GM12864 (cell line): Measurements from ENCODE around the gene QSOX1.

Experiments
- DNase-seq: peaks from one replicate; pipeline ENCODE4 v3.0.0-alpha.2; 2011; ENCODE audit warnings: low read depth
- H3K4me3 ChIP-seq: 2 replicates; pipeline ENCODE4 v1.5.1; 2011; ENCODE audit warnings: mild to moderate bottlenecking, low read depth, low read length, control low read depth
- TF ChIP-seq, protein P1 (sequence below): IDR thresholded peaks from 2 replicates; pipeline ENCODE4 v1.5.1; 2011; ENCODE audit warnings: low read depth, mild to moderate bottlenecking, moderate library complexity, low read length, control low read depth, inconsistent platforms; ENCODE audit errors: missing control alignments

QSOX1 gene

DNA sequence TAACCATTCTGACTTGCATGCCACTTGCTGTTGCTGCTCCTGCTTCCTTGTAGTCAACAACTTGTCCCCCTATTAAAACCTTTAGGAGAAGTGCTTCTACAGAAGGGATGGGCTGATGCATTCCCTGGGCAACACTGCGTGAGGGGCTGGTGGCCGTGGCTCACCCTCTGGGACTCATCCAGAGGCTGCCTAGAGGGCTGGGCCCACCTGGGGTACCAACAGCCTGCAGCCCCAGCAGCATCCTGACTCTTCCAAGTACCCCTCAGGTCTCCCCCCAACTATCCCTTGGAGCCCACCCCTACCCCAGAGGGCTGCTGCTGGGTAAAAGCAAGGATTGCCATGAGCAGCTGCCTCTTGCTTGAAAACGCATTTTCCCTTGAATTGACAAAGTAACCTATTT, 40.7 kb downstream of the QSOX1 start:
- DNase-seq, result no peak
- TF ChIP-seq, protein P1, sequence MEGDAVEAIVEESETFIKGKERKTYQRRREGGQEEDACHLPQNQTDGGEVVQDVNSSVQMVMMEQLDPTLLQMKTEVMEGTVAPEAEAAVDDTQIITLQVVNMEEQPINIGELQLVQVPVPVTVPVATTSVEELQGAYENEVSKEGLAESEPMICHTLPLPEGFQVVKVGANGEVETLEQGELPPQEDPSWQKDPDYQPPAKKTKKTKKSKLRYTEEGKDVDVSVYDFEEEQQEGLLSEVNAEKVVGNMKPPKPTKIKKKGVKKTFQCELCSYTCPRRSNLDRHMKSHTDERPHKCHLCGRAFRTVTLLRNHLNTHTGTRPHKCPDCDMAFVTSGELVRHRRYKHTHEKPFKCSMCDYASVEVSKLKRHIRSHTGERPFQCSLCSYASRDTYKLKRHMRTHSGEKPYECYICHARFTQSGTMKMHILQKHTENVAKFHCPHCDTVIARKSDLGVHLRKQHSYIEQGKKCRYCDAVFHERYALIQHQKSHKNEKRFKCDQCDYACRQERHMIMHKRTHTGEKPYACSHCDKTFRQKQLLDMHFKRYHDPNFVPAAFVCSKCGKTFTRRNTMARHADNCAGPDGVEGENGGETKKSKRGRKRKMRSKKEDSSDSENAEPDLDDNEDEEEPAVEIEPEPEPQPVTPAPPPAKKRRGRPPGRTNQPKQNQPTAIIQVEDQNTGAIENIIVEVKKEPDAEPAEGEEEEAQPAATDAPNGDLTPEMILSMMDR, result no peak
- no peak overlapping the region for H3K4me3 ChIP-seq

DNA sequence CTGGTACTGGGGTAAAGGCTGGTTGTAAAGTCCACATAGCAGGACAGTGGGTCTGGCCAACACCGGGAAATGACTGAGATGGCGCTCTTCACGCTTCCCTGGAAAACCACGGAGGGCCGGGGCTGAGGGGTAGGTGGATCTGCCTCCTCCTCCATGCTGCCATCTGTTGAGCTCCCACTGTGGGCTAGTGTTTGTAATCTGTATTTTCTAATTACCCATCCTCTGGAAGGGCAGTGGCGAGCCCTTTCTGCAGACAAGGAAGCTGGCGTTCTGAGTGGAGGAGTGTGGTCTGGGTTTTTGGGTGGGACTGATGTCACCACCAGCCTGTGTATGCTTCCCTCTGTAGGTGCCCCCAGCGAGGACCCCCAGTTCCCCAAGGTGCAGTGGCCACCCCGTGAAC, 41.2 kb downstream of the QSOX1 start:
- DNase-seq, result no peak
- H3K4me3 ChIP-seq, result no peak overlapping the region
- TF ChIP-seq, protein P1, result no peak

DNA sequence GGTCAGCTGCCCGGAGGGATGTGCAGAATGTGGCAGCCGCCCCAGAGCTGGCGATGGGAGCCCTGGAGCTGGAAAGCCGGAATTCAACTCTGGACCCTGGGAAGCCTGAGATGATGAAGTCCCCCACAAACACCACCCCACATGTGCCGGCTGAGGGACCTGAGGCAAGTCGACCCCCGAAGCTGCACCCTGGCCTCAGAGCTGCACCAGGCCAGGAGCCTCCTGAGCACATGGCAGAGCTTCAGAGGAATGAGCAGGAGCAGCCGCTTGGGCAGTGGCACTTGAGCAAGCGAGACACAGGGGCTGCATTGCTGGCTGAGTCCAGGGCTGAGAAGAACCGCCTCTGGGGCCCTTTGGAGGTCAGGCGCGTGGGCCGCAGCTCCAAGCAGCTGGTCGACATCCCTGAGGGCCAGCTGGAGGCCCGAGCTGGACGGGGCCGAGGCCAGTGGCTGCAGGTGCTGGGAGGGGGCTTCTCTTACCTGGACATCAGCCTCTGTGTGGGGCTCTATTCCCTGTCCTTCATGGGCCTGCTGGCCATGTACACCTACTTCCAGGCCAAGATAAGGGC, 41.9 kb downstream of the QSOX1 start:
- DNase-seq, result no peak
- no peak overlapping the region for H3K4me3 ChIP-seq
- TF ChIP-seq, protein P1, result no peak

DNA sequence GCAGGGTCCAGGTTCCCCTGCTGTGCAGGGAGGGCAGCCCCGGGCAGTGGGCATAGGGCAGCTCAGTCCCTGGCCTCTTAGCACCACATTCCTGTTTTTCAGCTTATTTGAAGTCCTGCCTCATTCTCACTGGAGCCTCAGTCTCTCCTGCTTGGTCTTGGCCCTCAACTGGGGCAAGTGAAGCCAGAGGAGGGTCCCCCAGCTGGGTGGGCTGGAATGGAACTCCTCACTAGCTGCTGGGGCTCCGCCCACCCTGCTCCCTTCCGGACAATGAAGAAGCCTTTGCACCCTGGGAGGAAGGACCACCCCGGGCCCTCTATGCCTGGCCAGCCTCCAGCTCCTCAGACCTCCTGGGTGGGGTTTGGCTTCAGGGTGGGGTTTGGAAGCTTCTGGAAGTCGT, 42.6 kb downstream of the QSOX1 start:
- H3K4me3 ChIP-seq, result no peak overlapping the region
- TF ChIP-seq, protein P1, result no peak
- no peak for DNase-seq

DNA sequence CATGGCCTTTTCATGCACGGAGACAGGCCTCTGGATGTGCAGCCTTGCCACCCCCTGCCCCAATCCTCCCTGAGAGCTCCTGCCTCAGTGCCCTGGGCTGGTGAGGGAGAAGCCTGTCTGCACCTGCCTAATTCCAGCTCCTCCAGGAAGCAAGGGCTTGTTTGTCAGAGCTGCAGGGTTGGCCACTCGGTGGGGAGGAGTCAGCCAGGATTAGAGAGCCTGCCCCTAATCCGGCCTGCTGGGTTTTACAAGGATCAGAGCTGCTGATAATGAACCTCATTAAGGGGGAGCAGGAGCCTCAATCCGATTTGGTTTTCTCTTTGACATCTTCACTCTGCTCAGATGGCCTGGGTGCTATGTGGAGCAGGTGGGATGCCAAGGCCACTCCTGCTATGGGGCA, 43.5 kb downstream of the QSOX1 start:
- TF ChIP-seq, protein P1, result no peak
- no peak overlapping the region for H3K4me3 ChIP-seq
- DNase-seq, result no peak

DNA sequence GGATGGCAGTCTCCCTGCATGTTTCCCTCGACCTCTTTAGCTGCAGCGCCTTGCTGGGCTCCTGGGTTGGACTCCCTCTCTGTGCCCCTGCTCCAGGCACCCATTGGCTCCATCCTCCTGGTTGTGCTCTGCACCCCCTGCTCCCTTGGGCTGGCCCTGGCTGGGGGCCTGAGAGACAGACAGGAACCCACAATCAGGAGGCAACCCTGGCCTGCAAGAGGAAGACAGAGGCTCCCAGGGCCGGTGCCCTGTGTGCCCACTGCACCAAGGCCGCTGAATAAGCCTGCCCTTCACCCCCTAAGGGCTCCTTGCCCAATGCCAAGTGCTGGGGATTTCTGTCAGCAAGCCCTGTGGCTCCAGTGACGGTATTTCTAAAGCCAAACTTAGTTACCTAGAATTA, 43.9 kb downstream of the QSOX1 start:
- no peak for DNase-seq
- TF ChIP-seq, protein P1, result no peak
- H3K4me3 ChIP-seq, result no peak overlapping the region

DNA sequence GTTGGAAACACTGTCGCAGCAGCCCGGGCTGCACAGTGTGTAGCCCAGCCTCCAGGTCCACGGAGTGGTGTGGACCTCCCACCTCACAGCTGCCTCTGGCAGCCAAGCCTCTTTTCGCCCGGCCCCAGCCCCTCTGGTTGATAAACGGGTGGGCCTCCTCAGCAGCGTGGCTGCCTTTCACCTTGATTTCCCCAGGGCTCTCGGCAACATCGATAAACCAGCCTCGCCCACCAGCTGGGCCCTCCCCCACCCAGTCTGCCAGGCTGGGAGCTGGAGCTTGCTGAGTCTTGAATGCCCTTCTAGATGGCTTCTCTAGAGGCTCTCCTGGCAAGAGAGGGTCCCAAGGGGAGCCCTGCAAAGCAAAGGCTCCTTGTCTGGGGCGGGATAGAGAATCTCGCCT, 44.3 kb downstream of the QSOX1 start:
- no peak for DNase-seq
- TF ChIP-seq, protein P1, result no peak
- H3K4me3 ChIP-seq, result no peak overlapping the region
